Embryonic facial prominence (tissue), 1 donor: Measurements from ENCODE around the gene MSANTD1.

Experiments used
- DNase-seq: peaks from one replicate; pipeline ENCODE4 v3.0.0-alpha.2; 2016; ENCODE audit errors: extremely low spot score

Gene MSANTD1

DNA sequence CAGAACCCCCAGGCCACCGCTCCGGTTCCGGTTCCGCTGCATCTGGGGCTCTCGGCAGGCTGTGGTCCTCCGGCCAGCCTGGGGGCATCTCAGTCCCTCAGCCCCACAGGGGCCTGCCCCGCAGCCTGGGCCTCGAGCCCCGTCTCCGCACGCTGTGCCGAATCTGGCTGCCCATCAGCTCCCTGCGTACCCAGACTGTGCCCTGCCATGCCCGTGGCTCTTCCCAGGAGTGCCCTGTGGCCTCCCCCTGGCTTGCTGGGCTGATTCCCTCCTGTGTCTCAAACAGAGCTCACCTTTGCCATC lies 830 bp upstream of the MSANTD1 start:
- no peak for DNase-seq

DNA sequence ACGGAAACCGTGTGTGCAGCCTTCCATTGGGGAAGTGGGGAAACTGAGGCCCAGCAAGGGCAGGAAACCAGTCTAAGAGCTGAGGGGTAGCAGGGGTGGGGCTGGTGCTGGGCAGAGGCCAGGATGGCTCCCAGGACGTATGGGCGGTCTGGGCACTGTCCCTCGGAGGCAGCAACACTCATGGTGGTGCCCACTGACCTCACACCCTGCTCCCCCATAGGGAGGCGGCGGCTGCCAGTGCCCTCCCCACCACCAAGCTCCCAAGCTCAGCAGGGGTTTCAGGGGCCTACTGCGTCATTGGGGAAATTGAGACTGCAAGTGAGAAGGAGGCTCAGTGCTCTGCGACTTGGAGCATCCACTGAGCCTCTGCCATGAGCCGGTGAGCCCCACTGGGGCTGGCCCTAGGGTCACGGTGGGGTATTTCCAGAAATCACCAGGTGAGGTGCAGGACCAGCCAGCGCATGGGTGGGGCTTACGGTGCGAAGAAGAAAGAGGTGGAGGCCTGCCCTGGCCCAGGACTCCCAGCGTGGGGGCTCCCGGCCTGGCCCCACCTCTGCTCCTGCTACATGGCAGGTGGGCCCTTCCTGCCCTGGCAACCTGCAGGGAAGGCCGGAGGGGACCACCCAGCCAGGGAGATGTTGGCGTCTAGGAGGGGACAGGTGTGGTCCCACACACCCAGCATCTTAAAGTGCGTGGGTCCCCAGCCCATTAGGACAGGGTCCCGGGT lies 915 bp downstream of the MSANTD1 start:
- DNase-seq: no peak

DNA sequence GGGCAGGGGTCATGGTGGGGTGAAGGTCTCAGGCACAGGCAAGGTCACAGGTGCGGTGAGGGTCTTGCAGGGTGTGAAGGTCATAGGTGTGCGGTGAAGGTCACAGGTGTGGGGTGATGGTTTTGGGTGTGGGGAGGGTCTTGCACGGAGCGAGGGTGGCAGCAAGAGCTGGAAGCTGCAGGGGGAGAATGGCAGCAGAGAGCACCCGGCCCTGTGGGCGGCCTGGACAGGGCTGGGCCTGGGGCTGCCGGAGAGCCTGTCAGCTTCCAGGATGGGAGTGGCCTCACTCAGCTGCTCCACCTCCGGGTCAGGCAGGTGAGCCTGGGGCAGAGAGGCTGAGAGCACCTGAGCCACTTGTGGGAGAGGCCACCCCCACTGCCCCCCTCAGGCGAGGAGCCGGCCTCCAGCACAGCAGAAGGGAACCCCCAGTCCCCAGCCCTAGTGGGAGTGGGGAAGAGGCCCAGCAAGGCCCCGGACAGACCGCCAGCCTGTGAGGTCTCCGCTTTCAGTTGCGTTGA lies 1.5 kb downstream of the MSANTD1 start:
- no peak for DNase-seq

DNA sequence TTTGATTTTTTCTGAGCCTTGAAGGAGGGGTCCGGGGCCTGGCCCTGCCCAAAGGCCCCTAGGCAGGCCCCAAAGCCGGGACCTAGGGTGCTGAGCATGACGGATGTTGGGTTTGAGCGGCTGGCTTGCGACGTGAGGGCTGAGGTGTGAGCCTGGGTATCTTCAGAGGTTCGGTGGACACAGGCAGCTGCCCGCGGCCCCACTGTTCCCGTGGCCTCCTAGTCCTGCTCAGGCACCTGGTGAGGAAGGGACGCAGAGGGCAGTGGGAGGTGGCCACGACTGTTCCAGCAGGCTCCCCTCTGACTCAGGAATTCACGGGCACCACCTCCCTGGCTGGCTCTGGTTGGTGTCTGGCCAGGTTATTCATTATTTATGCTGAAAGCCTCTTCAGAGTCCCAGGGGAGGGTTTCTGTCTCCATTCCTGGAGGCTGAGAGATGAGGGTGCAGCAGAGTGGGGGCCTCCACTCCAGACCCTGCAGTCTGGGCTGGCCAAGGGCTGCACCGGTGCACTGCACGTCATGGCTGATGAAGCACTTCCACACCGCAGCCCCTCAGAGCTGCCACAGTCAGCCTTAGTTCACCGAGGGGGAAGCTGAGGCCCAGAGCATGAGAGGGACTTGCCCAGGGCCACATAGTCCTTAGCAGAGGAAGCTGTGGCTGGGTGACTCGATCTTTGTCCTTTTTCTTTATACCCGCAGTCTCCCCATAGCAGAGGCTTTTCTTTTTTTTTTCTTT lies 2.2 kb downstream of the MSANTD1 start:
- no peak for DNase-seq

DNA sequence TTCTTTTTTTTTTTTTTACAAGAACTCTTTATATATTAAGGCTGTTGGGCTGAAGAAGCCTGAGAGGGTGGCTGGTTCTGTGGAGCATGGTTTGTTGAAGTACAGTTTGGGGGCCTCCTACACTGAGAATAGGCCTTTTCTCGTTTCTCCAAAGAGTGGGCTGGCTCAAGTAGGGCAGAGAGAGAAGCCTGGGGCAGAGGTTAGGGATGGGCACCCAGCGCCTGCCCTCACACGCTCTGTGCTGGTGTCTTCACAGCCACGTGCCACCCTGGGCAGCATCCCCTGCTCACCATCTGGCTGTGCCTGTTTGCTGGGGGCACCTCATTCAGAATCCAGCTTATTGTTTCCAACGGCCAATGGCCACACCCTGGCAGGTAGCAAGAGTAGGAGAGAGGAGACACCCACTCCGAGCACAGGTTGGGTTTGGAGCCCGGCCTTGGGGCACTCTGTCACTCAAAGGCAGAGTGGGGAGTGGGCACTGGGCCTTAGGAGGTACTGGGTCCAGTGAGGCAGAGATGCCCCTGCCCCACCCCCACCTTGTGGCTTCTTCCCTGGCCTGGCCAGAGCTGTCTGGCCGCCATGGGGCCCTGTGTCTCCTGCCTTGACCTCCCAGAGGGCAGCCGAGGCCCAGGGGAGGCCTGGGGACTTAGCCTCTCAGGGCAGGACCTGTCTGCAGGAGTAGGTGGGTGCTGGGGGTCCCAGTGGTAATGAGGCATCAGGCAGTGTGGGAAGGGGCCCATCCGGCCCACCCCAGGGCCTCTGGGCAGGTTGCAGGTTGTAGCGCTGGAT lies 2.9 kb downstream of the MSANTD1 start:
- no peak for DNase-seq

DNA sequence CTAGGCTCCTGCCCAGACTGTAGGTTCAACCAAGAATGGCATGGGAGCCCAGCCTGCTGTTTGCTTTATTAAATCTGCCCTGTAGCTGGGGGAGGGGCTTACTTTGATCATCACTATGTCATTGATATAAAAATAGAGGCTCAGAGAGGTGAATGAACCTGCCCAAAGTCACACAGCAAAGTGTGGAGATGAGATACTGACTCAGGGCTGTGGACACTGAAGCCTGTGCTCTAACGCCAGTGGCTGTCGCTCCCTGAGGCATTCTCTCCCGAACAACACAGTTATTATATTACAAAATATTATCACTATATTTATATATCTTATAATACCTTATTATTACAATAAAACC lies 3.5 kb downstream of the MSANTD1 start:
- DNase-seq: no peak

DNA sequence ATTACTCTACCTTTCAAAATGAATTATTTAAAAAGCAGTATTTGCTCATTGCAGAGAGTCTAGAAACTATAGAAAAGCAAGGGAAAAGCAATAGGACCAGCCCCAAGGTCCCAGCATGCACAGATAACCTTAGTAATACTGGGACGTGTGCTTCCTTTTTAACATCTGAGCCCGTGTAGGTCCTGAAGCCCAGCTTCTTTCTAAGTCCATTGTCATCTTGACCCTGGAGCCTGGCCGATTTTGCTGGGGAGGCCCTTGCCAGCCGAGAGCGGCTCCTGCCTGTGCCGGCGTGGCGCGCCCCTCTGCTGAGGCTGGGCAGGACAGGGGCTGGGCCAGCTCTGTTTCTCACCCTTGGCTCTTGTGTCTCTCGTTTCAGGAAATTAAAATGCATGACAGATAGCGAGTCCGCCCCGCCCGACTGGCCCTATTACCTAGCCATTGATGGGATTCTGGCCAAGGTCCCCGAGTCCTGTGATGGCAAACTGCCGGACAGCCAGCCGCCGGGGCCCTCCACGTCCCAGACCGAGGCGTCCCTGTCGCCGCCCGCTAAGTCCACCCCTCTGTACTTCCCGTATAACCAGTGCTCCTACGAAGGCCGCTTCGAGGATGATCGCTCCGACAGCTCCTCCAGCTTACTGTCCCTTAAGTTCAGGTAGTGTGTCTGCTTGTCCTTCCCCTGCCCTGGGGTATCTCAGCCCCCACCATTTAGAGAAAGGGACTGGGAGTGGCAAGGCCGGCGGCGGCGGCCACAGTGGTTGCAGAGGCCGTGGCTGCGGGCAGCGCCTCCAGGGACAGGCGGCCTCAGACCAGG lies 4.1 kb downstream of the MSANTD1 start:
- DNase-seq: no peak

DNA sequence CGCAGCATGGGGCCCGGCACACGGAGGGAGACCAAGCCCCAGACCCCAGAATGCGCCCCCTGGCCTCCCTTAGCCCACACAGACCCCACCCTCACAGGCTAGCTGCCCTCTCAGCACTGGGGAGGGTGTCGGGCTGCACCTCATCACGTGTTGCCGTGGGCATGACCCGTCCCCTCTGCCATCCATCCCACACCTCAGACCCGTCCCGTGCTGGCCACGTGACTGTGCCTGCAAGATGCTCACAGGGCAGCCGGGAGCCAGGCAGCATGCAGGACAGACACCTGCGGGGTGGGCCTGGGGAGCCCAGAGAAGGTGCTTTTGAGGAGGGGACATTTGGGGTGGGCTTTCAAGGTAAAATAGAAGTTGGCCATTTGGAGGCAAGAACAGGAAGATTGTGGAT lies 4.8 kb downstream of the MSANTD1 start:
- DNase-seq: no peak

DNA sequence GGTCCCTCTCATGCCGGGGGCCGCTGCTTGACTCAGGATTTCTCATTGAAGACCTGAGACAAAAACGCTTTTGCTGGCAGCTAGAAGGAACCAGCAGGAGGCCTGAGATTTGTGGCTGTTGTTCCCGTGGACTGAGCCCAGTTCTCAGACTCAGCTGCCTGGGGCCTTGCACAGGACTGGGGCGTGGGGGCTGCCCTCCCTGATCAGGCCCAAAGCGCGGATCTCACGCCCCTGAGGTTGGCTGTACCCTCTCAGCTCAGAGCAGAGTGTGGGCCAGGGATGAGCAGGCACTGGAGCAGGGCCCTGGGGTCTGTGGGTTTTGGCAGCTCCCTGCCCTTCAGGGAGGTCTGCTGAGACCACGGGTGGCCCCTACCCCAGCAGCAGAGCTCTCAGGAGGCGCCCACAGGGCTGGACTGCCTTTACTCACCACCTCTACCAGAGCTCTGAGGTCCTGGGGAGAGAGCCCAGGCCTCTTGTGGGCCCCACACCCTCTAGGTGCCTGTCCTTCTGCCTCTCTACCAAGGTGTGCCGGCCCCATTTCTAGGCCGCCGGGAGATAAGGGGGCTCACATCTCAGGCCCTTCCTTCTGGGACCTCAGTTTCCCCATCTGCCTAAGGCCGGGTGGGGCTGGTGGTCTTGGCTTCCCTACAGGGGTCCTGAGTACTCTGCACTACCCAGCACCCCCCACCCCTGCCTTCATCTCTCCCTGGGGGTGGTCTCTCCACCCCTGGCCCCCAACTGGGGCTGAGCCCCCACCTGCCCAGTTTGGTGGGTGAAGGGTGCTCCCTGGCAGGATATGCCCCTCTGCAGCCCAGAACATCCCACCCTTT lies 5.6 kb downstream of the MSANTD1 start:
- no peak for DNase-seq

DNA sequence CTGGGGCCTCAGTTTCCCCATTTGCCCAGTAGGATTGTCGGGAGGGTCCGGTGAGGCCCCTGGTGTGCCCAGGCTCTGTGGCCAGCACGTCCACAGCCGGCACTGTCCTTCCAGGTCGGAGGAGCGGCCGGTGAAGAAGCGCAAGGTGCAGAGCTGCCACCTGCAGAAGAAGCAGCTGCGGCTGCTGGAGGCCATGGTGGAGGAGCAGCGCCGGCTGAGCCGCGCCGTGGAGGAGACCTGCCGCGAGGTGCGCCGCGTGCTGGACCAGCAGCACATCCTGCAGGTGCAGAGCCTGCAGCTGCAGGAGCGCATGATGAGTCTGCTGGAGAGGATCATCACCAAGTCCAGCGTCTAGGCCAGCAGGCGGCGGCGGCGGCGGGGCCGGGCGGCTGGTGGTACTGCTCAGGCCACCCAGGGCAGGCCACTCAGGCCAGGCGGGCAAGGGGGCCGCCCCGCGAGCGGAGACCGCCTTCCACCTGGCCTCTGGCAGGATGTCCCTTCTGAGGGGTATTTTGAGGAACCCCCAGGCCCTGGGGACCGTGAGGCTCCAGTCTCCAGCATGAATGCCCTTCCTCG lies 6.7 kb downstream of the MSANTD1 start:
- no peak for DNase-seq

DNA sequence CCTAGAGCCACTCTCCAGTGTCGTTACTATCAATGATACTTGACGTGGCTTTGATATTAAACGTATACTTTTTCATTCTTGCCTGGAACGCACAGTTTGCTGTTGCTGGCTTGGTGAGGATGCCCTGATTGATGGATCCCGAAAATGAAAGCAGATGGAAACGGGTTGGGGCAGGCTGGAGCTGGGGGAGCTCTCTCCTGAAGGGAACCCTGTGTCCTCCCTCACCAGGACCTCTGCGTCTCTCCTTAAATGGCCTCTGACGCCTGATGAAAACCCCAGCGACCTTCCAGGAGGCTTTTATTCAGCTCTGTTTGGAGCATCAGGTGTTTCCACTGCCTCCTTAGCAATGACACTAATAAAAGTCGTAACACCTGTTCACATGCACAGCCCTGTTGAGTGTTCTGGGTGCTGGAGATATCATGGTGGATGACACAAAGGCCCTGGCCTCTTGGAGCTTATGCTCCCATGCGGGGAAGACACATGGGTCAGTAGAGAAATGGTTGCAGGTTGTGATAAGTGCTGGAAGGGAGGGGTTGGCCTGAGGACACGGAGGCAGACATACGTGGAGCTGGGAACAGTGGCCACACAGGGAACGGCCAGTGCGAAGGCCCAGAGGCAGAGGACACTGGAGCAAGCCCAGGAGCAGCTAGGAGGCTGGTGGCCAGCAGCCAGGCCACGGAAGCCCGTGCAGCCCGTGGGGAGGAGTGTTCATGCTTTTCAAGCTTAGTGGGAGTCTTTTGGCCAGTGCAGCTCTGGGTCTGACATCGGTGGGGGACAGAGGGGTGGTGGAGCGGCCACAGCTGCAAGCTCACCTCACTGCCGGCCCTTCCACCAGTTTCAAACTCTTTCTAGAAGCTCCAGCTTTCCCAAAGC lies 7.5 kb downstream of the MSANTD1 start:
- no peak for DNase-seq

DNA sequence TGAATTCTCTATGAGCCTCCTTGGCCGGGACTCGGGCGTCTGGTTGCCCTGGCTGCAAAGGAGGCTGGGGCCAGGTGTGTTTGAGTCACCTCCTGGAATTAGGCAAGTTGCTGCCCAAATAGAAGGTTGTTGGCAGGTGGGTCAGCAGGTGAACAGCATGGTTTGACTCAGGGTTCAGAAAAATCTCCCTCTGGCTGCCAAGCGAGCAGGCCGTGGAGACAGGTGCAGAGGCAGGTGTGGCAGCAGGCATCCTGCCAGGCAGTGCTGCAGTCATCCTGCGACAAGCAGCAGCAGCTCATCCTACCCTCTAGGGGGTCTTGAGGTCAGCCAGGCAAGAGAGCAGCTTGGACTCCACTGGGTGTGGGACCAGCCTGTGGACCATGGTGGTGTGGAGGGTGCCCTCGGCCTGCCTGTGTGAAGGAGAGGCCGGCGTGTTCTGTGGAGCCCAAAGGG lies 8.2 kb downstream of the MSANTD1 start:
- no peak for DNase-seq

DNA sequence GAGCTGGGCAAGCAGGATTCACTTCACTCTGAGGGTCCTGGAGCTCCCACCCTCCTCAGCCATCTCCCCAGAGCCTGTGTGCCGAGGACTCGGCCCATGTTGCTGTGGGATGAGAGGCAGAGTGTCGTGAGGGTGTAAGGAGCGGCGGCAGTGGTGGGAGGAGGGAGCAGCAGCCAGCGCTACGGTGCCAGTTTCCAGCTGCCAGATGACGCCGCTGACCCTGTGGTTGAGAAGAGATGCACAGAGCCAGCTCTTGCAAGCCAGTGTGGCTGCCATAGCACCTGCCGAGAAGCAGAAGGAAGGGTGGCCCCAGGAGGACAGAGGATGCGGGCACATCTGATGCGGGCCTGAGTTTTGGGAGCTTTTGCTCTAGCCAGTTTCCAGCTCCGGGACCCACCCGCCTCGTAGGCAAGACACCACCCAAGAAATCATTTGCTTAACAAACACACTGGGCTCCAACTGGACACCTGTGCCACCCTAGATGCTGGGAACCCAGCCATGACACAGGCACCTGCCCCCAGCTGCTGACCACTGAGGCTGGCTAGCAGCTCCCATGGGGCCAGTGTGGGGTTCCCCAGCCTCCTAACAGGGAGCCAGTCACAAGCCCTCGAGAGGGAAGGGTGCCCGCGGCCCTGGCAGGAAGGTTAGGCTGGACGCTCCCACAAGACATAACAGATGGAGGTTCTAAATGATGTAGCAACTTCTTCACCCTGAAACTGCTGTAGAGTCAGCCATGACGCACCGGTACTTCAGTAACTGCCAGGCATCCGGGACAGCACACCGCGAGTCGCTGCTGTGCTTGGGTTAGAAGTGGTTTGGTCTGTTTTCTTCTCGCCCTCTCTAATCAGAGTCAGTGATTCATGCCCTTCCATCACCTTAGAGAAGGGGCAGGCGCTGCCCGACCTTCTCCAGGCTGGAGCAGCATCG lies 8.9 kb downstream of the MSANTD1 start:
- DNase-seq: no peak

DNA sequence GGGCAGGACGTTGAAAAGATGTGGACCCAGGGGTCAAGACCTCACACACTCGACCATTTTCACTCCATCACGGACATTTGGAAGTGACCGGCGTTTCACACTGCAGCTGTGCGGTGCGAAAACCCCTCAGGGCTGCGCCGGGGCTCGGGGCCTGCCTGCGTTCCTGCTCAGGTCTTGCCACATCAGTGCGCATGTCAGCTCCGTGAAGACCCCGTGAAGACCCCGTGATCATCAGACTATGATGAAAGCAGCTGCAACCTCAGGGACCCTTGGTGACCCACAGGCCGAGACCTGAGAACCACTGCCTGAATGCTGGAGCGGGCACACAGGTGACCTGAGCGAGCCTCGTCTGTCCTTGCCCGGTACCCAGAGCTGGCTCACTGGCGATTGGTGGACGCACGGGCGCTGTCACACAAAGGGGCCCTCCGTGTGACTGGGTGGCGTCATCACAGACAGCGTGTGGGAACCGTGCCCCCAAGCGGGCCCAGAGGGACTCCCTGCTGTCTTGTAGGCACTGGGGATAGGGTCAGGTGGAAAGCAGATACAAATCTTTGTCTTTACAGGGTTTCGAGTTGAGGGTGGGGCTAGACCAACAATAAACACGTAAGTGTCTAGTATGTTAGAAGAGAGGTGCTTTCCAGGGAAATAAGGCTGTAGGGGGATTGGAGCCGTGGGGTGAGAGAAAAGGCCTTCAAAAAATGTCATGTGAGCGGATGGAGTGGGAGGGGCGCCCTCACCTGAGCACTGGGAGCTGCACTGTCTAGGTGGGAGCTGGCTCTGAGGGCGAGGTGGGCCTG lies 12.7 kb downstream of the MSANTD1 start:
- DNase-seq: no peak

DNA sequence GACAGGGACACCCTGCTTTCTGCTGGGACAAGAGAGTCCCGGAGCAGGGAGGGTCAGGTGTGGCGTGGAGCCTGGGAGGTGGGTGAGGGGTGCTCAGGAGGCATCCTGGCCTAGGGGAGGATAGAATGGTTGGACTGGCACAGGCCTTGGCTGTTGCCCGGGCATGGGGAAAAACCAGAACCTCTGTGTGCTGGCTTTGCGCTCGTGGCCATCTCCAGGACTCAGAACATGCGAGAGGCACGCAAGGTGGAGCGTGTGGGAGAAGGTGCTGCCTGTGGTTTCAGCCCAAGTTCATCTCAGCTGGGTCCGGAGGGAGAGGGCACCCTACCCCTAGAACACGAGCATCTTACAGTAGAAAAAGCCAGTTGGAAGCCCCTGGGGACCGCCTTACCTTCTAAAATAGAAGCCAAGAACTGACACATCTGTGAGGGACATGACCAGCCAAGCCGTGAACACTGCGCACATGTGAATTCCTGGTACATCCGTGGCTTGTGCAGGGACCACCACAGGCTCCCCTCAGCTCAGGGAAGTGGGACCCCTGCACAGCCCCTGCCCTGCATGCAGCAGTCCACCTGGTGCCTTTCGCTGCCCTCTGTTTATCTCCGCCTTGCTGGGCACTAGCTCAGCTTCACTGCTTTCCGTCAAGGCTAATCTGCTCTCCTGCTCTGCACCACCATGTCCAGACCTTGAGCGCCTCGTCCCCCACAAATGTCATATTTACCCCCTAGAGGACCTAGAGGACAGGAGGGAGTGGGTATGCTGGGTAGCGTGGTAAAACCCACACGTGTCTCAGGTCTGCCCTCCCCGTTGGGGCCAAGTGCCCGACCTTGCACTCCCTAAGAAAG lies 13.5 kb downstream of the MSANTD1 start:
- DNase-seq: no peak

DNA sequence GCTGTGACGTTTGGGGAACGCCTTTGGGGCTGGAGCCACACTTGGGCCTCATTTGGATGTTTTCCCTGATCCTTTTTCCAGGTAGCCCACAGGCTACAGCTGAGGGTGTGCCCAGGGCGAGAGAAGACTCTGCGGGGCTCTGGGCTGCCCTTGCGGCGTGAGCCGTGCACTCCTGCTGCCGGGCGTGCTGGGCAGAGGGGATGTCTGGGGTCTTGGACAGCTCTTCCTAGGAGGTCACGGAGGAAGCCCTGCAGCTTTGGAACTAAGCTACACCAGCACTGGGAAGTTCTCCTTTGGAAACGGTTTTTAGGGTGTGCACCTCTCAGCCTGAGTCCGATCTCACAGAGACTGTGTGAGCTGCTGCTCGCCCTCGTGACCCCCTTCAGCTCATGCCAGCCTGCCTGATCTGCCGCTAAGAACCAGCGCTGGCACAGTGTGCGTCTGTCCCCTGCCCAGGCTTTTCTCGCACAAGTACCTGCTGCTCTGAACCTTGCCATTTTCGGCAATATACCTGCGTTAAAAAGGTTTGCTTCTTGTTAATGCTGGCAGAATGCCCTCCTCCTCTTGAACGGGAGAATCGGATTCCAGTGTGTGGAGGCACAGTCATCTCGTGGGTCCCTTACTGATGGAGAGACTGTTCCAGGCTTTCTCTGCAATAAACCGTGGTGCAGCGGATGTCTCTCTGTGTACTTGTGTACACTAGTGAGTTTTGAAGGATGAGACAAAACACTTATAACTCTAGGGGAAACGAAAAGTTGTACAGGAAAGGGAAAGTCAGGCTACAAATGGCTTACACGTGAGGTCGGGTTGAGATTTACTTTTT lies 14.3 kb downstream of the MSANTD1 start:
- DNase-seq: no peak
